ENCODE results near the gene APOB. TPM values are rescaled to one million over a fixed set of nuclear protein-coding genes. Genes with fewer than 3 reads are reported as not detected.

The APOB gene
- total and polyA plus RNA-seq, 2 of the 13 experiments (the other 11 are each of a cell fraction or from before 2014, with no cell fraction given) = 1,569 to 2,515 TPM

DNA sequence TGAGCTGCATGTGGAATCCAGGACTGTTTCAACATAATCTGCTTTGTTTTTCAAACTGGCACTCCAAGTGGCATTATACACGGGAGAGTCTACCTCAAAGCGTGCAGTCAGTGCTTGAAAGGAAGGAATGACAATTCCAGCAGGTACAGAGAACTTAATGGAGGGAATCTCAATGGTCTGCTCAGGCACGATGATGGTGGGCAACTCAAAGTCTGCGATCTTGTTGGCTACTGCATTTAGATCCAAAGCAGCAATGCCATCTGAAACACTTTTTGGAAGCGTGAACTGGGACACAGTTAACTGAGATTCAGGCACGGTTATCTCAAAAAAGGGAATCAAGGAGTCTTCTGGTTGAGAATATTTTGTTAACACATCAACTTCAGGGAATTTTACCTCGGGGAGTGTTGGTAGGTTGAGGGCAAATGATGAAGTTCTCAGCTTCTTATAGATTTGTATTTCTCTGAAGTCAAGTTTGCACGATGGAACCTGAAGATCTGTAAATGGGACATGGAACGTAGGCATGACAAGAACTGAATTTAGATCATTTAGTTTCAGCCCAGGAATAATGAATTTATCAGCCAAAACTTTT, 38.7 kb downstream of the APOB start (continued):
- TF ChIP-seq, protein P1, sequence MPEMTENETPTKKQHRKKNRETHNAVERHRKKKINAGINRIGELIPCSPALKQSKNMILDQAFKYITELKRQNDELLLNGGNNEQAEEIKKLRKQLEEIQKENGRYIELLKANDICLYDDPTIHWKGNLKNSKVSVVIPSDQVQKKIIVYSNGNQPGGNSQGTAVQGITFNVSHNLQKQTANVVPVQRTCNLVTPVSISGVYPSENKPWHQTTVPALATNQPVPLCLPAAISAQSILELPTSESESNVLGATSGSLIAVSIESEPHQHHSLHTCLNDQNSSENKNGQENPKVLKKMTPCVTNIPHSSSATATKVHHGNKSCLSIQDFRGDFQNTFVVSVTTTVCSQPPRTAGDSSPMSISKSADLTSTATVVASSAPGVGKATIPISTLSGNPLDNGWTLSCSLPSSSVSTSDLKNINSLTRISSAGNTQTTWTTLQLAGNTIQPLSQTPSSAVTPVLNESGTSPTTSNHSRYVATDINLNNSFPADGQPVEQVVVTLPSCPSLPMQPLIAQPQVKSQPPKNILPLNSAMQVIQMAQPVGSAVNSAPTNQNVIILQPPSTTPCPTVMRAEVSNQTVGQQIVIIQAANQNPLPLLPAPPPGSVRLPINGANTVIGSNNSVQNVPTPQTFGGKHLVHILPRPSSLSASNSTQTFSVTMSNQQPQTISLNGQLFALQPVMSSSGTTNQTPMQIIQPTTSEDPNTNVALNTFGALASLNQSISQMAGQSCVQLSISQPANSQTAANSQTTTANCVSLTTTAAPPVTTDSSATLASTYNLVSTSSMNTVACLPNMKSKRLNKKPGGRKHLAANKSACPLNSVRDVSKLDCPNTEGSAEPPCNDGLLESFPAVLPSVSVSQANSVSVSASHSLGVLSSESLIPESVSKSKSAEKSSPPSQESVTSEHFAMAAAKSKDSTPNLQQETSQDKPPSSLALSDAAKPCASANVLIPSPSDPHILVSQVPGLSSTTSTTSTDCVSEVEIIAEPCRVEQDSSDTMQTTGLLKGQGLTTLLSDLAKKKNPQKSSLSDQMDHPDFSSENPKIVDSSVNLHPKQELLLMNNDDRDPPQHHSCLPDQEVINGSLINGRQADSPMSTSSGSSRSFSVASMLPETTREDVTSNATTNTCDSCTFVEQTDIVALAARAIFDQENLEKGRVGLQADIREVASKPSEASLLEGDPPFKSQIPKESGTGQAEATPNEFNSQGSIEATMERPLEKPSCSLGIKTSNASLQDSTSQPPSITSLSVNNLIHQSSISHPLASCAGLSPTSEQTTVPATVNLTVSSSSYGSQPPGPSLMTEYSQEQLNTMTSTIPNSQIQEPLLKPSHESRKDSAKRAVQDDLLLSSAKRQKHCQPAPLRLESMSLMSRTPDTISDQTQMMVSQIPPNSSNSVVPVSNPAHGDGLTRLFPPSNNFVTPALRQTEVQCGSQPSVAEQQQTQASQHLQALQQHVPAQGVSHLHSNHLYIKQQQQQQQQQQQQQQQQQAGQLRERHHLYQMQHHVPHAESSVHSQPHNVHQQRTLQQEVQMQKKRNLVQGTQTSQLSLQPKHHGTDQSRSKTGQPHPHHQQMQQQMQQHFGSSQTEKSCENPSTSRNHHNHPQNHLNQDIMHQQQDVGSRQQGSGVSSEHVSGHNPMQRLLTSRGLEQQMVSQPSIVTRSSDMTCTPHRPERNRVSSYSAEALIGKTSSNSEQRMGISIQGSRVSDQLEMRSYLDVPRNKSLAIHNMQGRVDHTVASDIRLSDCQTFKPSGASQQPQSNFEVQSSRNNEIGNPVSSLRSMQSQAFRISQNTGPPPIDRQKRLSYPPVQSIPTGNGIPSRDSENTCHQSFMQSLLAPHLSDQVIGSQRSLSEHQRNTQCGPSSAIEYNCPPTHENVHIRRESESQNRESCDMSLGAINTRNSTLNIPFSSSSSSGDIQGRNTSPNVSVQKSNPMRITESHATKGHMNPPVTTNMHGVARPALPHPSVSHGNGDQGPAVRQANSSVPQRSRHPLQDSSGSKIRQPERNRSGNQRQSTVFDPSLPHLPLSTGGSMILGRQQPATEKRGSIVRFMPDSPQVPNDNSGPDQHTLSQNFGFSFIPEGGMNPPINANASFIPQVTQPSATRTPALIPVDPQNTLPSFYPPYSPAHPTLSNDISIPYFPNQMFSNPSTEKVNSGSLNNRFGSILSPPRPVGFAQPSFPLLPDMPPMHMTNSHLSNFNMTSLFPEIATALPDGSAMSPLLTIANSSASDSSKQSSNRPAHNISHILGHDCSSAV (CRISPR knock-in tag; IDR thresholded peaks at IDR 0.05; ENCODE audit: borderline replicate concordance) = 0 out of 2 replicates have a peak, but pooled peaks have one; percentile 35
- TF ChIP-seq RFXANK (CRISPR knock-in tag; IDR thresholded peaks at IDR 0.05) (no peak), BORCS8-MEF2B (CRISPR knock-in tag; IDR thresholded peaks at IDR 0.05) (0 out of 2 replicates have a peak, but pooled peaks have one; percentile 58), POLR2A (IDR thresholded peaks at IDR 0.05; ENCODE audit: insufficient read depth in 1 of 2, low read depth in 2 of 2, low read length in 2 of 2) (peak; percentile 75 to 79), SATB2 (CRISPR knock-in tag; IDR thresholded peaks at IDR 0.05) (0 out of 2 replicates have a peak, but pooled peaks have one; percentile 54), GFI1 (CRISPR knock-in tag; IDR thresholded peaks at IDR 0.05; ENCODE audit: borderline replicate concordance) (peak; percentile 33; the same call in 1 of the 2 replicates), RBFOX2 (IDR thresholded peaks at IDR 0.05; ENCODE audit: low read depth, low read length) (peak; percentile 1; the same call in 1 of the 2 replicates), CREB1 (IDR thresholded peaks at IDR 0.05) (no peak), CREB1 (CRISPR knock-in tag; IDR thresholded peaks at IDR 0.05) (peak; percentile 49; the same call in 1 of the 2 replicates)
- TF ChIP-seq, protein P2, sequence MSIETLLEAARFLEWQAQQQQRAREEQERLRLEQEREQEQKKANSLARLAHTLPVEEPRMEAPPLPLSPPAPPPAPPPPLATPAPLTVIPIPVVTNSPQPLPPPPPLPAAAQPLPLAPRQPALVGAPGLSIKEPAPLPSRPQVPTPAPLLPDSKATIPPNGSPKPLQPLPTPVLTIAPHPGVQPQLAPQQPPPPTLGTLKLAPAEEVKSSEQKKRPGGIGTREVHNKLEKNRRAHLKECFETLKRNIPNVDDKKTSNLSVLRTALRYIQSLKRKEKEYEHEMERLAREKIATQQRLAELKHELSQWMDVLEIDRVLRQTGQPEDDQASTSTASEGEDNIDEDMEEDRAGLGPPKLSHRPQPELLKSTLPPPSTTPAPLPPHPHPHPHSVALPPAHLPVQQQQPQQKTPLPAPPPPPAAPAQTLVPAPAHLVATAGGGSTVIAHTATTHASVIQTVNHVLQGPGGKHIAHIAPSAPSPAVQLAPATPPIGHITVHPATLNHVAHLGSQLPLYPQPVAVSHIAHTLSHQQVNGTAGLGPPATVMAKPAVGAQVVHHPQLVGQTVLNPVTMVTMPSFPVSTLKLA (IDR thresholded peaks at IDR 0.05) = no peak
- TF ChIP-seq, protein P3, sequence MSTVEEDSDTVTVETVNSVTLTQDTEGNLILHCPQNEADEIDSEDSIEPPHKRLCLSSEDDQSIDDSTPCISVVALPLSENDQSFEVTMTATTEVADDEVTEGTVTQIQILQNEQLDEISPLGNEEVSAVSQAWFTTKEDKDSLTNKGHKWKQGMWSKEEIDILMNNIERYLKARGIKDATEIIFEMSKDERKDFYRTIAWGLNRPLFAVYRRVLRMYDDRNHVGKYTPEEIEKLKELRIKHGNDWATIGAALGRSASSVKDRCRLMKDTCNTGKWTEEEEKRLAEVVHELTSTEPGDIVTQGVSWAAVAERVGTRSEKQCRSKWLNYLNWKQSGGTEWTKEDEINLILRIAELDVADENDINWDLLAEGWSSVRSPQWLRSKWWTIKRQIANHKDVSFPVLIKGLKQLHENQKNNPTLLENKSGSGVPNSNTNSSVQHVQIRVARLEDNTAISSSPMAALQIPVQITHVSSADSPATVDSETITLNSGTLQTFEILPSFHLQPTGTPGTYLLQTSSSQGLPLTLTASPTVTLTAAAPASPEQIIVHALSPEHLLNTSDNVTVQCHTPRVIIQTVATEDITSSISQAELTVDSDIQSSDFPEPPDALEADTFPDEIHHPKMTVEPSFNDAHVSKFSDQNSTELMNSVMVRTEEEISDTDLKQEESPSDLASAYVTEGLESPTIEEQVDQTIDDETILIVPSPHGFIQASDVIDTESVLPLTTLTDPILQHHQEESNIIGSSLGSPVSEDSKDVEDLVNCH (CRISPR knock-in tag; IDR thresholded peaks at IDR 0.05) = no peak; the same call in 1 of the 2 replicates
- TF ChIP-seq, protein P4, sequence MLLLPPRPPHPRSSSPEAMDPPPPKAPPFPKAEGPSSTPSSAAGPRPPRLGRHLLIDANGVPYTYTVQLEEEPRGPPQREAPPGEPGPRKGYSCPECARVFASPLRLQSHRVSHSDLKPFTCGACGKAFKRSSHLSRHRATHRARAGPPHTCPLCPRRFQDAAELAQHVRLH (CRISPR knock-in tag; IDR thresholded peaks at IDR 0.05; ENCODE audit: borderline replicate concordance, low read depth) = no peak
- TF ChIP-seq, protein P5, sequence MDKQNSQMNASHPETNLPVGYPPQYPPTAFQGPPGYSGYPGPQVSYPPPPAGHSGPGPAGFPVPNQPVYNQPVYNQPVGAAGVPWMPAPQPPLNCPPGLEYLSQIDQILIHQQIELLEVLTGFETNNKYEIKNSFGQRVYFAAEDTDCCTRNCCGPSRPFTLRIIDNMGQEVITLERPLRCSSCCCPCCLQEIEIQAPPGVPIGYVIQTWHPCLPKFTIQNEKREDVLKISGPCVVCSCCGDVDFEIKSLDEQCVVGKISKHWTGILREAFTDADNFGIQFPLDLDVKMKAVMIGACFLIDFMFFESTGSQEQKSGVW (CRISPR knock-in tag; IDR thresholded peaks at IDR 0.05; ENCODE audit: borderline replicate concordance) = peak; percentile 47; the same call in 1 of the 2 replicates

All from HepG2 (cell line).